Placental pericyte (primary cell): ENCODE results near the gene SLFN5. TPM values are rescaled to one million over a fixed set of nuclear protein-coding genes. Genes with fewer than 3 reads are reported as not detected.

ENCODE experiments used
- total RNA-seq: library from RNA; depleted of rRNA; stranded (reverse); fragments of >200 nt; gene quantifications from 2 replicates; pipeline ENCODE4 v1.2.3, GENCODE V29; 2012

The SLFN5 gene
- 79.5 and 151 TPM in 2 replicates for total RNA-seq

DNA sequence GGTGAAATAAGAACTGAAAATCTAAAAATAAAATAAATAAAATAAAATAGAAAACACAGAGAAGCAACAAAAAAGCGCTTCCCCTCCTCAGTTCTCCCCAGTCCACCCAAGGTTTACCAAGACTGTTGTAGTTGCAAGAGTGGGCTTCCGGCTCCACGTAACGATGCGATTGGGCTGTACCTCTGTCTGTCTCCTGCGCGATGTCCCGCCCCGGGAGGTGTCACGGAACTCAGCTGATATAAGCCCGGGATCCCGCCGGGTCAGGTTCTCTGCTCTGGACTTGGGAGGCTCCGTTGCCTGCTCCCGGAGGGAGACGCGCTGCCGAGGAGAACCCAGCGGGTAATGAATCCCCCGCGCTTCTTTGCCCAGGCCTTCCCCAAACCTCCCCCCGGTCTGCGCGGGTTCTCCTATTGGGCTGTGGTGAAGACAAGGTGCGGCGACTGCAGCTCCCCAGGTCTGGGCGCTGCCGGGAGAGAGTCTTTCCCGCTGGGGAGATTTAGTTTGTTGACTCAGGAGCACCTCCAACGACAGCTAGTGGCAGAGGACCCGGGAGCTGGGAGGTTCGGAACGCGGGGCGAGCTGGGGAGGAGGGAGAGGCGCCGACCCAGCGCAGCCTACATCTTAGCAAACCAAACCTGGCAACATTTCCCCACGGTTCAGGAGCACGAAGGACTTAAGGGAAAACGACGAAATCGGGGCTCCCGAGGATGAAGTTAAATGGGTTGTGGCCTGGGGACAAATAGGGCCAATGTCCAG is at the start of gene SLFN5:
Gene SLFN5, plus strand, starts transcription at position 268 of the 756 bp plus-strand sequence. CDS start 15,619 bp downstream, outside the sequence.

DNA sequence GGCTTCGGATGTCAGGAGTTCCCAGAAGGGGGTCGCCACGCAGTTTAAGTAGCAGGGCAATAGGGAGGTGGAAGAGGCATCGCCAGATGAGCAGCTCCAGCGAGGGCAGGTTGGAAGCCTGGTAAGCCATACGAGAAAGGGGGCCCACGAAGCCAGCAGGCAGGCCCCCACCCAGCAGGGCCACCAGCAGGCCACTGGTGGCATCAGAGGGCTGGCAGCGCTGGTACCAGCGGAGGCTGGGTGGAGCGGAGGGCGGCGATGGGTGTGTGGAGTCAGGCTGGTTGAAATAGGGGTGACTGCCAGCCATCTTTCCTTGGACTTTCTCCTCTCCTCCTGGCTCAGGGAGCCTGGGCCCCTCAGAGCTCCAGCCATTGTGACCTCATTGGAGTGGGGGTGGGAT is 48.9 kb upstream of the SLFN5 start, which contains the start of gene SLC35G3:
Gene SLC35G3, minus strand, starts transcription at position 393 of the 400 bp plus-strand sequence. Its CDS starts 86 bp downstream, at position 307.

Other genes with a start within 250 kb of the SLFN5 start
- gene RFFL, start 179.4 kb upstream of the SLFN5 start, total RNA-seq = 25.8 and 30.9 TPM in 2 replicates
- 7.2 and 13.6 TPM in 2 replicates for gene RAD51D, start 123.2 kb upstream of the SLFN5 start, total RNA-seq
- not detected in 2 replicates for gene FNDC8, start 121.5 kb upstream of the SLFN5 start, total RNA-seq
- gene NLE1, start 100.8 kb upstream of the SLFN5 start, total RNA-seq = 15.5 and 23.9 TPM in 2 replicates
- gene UNC45B, start 95.3 kb upstream of the SLFN5 start, total RNA-seq = not detected in 2 replicates
- gene SLC35G3, start 48.7 kb upstream of the SLFN5 start, total RNA-seq = not detected in 2 replicates
- 39.5 and 53.2 TPM in 2 replicates for gene SLFN11, start 130.5 kb downstream of the SLFN5 start, total RNA-seq
- gene SLFN12, start 189.4 kb downstream of the SLFN5 start, total RNA-seq = 6.3 and 20.3 TPM in 2 replicates
- gene SLFN13, start 205.7 kb downstream of the SLFN5 start, total RNA-seq = 1.3 and 1.6 TPM in 2 replicates